ENCODE measurements around the gene FAT3. TPM values are rescaled to one million over a fixed set of nuclear protein-coding genes. Genes with fewer than 3 reads are reported as not detected.
A peak's percentile ranks its signal among the peaks of the same experiment; 100 is the strongest.

The FAT3 gene
- total RNA-seq, 1 donor from 2014 or later = 172 TPM

DNA sequence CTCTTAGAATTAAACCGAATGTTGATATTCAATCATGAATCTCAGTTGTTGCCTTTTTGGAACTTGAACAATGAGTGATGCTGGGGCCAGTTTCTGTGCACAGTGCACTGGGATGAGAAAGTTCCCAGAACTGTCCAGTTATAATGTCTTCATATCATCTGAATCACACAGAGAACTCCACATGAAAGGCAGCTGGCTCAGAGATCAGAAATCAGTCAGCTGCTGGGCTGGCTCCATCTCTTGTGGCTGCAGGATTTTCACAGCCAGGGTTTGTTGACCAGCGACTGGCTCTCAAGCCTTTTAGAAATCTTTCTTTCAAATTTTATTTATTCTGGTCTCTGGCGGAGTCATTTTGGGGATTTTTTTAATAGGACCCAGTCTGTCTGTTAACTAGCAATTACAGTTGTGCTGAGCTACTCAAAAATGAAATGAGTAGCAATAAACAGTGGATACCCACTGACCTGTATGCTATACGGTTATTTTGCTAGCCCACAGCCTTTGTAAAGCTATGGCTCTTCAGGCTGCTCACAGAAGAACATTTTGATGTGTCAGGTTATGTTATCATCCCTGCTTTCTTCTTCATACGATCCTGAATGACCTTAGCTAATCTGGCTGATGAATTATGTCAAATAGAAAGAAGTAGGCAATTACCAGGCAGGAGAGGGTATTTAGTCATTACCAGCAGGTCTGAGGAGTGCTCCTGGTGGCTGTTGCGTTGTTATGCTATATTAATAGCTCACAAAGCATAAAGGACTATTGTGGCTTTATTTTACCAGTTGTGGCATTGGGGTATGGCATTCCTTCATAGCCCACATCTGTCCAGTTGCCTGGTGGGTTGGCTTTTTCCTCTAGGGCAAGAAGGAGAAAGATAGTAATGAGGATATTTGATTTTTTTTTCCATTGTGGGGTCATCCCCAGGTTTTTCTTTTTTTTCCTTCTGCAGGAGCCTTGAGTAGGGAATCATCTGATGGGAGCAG is 3.6 kb downstream of the FAT3 start:
- DNase-seq = peak; percentile 12

DNA sequence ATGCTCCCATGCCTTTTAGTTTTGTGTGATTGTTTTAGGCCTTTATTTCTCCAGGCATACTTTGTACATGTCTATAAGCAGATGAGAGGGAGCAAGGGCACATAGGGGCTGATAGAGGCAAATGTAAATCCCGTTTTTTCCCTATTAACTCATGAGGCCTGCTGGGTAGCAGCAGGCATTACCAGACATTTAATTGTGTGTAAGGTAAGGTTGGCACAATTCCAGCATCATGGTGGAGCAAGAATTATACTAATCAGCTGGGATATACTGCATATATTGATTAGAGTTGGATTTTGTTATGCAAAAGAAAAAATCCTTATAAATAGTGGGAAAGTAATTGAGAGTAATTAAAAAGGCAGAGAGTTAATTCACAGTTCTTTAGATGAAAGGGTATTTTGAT is 12.2 kb downstream of the FAT3 start:
- DNase-seq = no peak

DNA sequence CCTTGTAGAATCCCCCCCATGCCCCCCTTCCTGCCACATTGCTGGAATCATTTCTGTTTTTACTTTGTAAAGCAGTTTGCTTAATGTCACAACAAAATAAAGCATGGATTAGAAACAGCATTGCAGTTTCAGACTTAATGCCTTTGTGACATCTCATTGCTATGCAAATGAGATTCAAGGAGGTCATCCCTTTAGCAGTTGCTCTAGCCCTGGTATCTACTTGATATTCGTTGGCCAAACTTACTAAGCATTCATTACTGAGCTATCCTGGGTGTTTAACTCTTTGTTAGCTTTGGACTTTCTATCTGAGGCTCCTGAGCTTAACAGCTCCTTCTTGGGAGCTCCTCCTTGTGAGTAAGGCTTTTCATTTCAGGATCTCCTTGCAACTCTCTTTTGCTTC is 16.3 kb downstream of the FAT3 start:
- no peak for DNase-seq

DNA sequence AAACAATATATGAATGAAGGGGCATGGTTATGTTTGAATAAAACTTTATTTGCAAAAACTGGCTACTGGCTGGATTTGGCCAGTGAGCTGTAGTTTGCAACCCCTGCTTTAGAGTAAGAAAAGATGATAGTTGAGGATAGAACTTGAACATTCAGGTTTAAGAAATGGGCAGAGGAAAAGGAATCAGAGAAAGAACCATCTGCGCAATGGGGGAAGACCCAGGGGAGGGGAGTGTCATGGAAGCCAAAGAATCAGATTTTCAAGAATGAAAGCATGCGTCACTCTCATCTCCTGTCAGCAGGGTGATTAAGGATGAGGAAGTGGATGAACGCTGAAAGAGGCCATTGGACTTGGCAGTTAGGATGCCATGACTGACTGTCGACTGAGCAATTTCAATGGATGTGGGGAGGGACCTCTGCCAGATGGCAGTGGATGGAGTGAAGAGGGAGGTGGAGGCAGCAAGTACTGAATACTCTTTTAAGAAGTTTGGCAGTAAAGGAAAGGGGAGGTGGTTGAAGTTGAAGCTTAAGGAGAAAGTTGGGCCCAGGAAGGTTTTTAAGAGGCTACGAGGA is 21.2 kb downstream of the FAT3 start:
- no peak for DNase-seq

DNA sequence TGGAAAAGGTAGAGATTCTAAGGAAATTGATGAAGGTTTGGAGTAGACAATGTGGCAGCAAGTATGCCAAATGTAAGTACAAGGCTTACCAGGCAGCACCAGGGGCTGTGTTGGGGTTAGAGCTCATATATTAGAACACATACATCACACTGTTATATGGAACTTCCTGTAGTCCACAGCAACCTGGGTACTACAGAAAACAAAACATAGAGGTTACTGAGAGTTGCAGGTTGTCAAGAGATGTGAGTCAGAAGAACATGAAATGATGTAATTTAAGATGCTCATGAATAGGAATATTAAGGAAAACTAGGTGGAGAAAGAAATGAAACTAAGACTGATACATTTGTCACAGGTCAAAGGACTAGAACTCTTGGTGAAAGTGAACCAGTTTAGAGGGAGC is 22.0 kb downstream of the FAT3 start:
- no peak for DNase-seq

DNA sequence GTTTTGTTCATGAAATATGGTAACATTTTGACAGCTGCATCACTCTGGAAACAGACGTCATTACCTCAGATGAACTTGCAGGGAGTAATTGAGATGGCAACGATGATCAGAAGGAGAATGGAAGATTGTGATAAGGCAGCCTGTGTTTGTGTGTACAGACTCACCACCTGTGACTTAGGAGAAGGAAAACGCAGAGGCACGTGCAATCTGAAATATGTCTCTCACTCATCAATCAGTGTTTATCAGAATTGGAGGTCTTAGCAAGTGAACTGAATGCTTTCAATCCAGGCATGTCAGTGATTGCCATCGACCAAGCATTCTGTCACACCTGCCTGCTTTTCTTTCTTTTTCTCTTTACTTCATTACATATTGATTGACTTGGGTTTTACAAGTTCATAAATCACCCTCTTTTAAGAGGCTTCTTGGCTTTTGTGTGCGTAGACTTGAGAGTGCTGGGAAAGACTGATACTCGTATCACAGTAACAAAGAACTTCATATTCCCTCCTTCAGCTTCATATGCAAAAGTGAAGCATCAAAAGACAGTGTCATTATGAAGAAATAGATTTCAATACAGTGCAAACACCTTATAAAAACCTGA is 24.6 kb downstream of the FAT3 start:
- DNase-seq = no peak

DNA sequence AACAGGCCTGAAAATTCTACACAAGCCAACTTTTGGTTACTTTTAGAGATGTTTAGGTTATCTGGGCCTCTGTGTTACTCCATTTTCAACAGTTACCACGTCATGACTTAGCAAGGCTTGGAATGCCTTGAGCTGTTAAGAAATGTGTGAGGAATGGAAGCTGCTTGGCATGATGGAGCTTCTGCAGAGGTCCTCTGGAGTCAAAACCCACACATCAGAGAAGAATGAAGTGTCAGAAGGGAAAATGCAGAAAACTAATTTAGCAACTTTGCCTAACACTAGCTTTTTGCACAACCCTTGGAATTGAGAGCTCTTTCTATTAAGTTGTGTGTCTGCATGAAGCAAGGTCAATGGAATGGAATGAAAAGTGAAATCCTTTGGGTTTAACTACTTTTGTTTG is 27.4 kb downstream of the FAT3 start:
- DNase-seq = no peak

DNA sequence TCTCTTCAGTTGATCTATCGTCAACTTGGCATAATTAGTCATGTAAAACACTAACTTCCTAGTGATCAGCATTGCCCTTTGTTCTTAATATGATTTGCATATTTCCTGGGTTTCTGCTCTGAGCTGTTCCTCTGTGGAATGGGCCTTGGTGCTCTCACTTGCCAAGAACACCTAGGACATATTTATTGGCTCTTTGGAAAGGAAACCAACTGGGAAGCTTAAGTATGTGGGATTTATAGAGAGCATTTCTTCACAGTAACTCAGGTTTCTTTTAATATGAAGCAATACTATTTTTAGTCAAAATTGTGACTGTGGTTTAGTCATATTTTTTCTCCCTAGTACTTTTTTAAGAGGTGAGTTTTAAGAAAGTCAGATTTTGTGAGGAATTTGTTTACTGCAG is 28.8 kb downstream of the FAT3 start:
- DNase-seq = no peak

DNA sequence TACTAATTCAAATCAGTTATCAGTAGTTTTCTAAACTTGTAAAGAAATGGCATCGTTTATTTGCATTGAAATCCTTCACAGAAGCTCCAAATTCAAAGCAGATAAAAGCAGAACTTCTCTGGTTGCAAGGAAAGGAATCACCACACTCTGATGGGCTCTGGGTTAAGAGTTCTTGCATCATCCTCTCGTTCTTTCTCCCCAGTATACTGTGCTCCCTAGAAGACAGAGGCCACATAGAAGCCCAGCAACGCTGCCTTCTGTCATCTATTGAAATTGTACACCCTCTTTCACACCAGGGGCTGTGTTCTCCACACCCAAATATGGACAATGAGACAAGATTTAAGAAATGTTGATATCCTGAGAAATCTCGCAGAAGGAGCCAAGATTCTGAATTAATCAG is 29.3 kb downstream of the FAT3 start:
- DNase-seq = no peak

DNA sequence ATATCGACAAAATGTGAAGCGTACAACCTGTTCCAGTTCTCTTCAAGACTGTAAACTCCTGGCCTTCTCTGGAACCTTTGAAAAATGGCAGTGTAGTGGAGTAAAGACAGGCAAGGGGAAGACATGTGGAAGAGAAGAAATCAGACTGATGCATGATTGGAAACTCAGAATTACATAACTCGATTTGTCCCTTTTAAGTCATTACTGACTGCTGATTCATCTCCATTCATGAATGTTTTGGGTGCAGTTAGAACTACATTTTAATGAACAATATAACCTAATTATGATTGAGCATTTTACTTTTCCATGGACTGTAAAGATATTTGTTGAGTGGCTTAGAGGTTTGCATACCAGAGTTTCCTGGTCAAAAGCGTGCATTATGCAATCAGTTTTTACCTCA is 32.9 kb downstream of the FAT3 start:
- DNase-seq = no peak

DNA sequence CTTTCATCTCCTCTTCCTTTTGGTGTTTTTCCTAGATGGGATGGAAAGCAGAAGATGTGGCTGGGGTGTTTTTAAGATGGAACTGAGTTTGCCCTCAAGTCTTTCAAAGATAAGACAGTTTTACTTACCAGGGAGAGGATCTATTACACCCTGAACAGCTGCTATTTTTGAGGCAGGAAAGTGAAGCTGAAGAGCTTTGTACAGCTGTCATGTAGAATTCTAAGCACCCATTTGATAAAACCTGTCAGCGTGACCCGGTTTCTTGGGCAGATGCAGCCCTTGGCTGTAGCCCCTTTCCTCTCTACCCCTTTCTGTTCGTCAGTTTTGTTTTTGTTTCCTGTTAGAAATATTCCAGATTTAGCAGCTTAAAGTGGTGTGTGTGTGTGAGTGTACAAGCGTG is 35.2 kb downstream of the FAT3 start:
- no peak for DNase-seq

DNA sequence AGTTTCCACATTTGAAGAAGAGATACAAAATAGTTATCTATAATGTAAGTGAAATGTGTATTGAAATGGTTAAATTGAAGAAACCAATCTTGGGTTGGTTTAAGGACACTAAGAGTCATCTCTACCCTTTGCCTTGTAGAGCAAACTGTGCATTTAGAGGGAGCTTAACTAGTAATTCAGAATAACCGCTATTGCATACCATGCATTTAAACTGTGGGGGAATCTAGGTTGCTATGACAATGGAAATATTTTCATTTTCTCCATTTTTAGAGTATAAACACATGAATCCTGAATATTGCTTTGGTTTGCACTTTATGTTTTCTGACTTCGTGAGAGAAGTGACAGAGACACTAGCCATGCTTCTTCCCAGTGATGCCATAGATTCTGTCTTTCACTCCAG is 39.7 kb downstream of the FAT3 start:
- no peak for DNase-seq

DNA sequence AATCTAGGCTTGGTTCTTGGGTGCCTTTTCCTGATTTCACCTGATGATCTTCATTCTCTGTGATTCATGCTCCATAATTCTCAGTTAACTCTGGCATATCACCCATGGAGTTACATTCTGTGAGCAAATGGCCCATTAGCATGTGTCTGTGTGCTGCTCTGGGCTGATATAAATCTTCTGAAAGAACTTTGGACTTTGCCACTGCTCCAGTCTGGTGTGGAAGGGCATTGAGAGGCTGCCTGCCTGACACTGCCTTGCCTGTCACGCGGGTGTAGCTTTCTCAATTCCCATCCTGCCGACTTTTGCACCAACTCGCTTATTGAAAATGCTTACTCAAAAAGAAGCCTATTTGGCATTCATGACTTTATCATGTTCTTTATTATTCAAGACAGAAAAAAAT is 42.2 kb downstream of the FAT3 start:
- no peak for DNase-seq

DNA sequence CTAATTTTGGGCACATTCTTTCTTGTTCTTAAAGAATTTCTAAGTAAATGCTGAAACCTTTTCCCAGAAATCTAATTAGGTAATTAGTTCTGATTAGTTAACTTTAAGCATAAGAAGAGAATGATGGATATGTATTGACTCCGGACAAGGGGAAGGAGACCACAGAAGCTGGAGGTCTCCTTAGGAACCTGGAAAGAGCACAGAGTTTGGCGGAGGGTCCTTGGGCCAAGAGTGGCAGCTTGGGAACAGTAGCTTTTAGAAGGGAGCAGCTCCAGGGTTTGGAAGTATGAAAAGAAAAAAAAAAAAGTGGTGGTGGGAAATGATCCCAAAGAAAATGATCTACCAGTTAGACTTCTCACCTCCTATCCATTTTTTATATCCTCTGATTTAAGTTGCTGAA is 42.7 kb downstream of the FAT3 start:
- DNase-seq = no peak

DNA sequence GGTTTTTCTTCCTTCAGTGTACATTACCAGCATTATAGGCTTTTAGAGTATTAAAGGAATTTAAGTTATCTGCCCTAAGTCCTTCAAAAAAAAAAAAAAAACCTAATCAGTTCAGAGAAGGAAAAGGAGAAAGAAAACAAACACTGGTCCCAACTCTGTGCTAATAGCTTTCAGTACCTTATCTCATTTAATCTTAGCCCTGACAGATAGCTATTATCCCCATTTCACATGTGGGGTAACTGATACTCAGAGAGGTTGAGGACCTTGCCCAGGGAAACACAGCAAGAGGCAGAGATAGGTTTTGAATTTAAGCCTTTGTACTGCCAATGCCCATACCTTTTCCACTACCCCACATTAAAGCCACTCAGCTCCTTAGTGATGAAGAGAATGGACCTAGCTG is 43.4 kb downstream of the FAT3 start:
- DNase-seq = no peak

DNA sequence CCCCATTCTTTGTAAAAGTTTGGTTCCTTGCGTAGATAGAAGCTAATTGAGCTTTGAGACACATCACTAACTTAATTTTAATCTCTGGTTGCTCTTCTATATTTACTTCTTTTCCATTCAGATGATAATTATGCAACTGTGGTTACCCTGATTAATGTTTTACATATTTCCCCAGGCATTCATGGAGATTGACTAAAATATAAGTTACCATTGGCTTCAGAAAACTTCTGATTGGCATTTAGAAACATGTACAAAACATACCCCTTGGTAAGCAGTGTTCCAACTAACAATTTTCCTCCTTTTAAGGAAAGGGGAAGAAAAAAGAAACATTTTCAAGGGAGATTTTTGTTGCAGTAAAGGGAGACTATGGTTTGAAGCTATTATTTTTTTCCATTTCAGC is 43.9 kb downstream of the FAT3 start:
- DNase-seq = no peak

DNA sequence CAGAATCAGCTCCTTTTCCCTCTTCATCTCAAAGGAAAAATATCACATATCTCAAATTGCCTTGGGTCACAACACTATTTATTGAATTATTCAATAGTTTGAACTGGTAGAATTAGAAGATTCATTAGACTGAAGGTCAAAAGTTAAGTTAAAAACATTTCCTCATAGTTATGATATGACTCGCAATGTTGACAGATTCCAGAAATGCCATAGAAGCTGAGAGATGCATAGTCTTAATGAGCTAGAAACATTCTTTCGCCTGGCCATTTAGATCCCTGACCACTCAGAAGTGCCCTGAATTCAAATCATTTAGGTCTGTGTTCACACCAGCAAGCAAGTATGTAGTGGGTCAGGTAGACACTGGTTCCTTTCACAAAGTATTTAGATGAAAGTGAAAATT is 44.4 kb downstream of the FAT3 start:
- no peak for DNase-seq

DNA sequence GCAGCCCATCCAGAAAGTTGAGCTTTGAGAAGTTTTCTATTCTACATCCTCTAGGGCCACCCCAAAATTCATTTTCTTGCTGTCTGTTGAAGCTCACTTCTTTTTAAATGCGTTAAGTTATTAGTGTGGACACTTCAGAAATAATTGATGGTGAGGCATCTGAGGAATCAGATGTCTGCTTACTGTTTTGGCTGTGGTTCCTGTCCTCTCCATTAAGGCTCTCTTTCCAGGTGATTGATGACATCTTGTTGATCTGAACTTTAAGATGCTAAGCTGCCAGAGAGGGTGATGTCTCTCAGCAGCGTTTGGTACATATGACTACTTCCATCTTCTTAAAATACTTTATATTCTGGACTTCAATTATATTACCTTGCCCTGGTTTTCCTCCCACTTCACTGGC is 45.2 kb downstream of the FAT3 start:
- DNase-seq = no peak

DNA sequence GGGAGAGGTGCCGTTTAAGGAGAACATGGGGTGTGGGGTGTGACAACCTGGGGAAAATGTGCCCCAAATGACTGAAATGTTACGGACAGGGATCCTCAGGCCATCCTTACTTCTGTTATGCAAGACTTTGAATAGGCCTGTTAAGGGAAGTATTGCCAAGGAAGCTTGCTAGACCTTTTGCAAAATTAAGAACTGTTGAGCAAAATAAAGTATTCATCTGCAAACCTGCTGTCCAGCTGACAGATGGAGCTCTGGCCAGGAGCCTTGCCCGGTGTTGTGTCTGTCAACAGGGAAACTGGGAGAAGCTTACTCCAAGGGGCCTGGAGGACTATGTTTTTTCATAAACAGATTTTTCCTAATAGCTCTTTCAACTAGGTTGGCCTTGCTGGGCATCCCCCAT is 48.0 kb downstream of the FAT3 start:
- DNase-seq = no peak
